HCT116 (cell line): Measurements from ENCODE around the gene BCDIN3D. TPM values are rescaled to one million over a fixed set of nuclear protein-coding genes. Genes with fewer than 3 reads are reported as not detected.

Source experiments
- ATAC-seq: fragments of 200-7000 bp; cut with Tn5 transposase; 2 replicates; pipeline ENCODE4 v1.9.1; 2020; ENCODE audit warnings: mild to moderate bottlenecking, moderate library complexity
- BruUV-seq: library from RNA; stranded (reverse); fragments of 400-500 nt; replicated peaks from 2 replicates; lab custom pipeline; 2021; lab: Mats Ljungman, UMichigan
- CTCF ChIA-PET: fragments of 300-600 bp; sonication (Branson Sonifier 250); formaldehyde crosslinking; loops from one replicate; lab custom pipeline; 2021; ENCODE audit warnings: antibody characterized with exemption; lab: Charles Lee
- POLR2A ChIA-PET: fragments of 300-600, 350-600 bp; sonication (Branson Sonifier 250); formaldehyde crosslinking; loops from one replicate; lab custom pipeline; 2021; ENCODE audit warnings: antibody characterized with exemption; lab: Charles Lee
- RAD21 ChIA-PET, 2 experiments: fragments of 300-600 bp; sonication (Branson Sonifier 250); formaldehyde crosslinking; loops; one replicate each; lab custom pipeline; 2023; ENCODE audit warnings: low total read pairs in 2 of 2; ENCODE audit not compliant: uncharacterized antibody in 2 of 2, unreplicated experiment in 2 of 2, low non-redundant PET in 1 of 2; lab: Charles Lee
- DNase-seq: peaks from one replicate; pipeline ENCODE4 v3.0.0-alpha.2; 2010; ENCODE audit warnings: low read depth, low spot score
- H2AFZ ChIP-seq: fragments of 200-600 bp; shearing (Covaris generic), sonication (generic); 2 replicates; pipeline ENCODE4 v1.6.1; 2017; ENCODE audit warnings: low read depth, mixed run types, mixed read lengths, antibody characterized with exemption, low read length; ENCODE audit not compliant: poor library complexity, severe bottlenecking
- H3K27ac ChIP-seq: 2 replicates; pipeline ENCODE4 v1.5.1; 2012; ENCODE audit warnings: low read depth, low read length
- H3K27me3 ChIP-seq: fragments of 200-600 bp; sonication (generic); 2 replicates; pipeline ENCODE4 v1.6.1; 2016; ENCODE audit warnings: mixed run types, low read length, mixed read lengths; ENCODE audit not compliant: insufficient read depth
- H3K36me3 ChIP-seq, 2 experiments: fragments of 200-500 bp in 1 of 2; fragments of 200-600 bp in 1 of 2; sonication (Bioruptor generic) in 1 of 2; sonication (generic) in 1 of 2; 2 replicates each; pipeline versions ENCODE4 v1.5.1 to v1.6.1; 2014 to 2016; ENCODE audit warnings: low read length in 2 of 2, inconsistent platforms in 1 of 2, mixed read lengths in 1 of 2, mixed run types in 1 of 2; ENCODE audit not compliant: insufficient read depth in 2 of 2, control insufficient read depth in 1 of 2
- H3K4me1 ChIP-seq, 2 experiments: fragments of 200-600 bp in 1 of 2; sonication (generic) in 1 of 2; 2 replicates each; pipeline versions ENCODE4 v1.5.1 to v1.6.1; 2012 to 2017; ENCODE audit warnings: low read length in 2 of 2, inconsistent platforms in 1 of 2, mild to moderate bottlenecking in 1 of 2, mixed read lengths in 1 of 2, mixed run types in 1 of 2, moderate library complexity in 1 of 2; ENCODE audit not compliant: insufficient read depth in 2 of 2, control insufficient read depth in 1 of 2
- H3K4me2 ChIP-seq: fragments of 200-600 bp; sonication (generic); 2 replicates; pipeline ENCODE4 v1.6.1; 2017; ENCODE audit warnings: mixed run types, low read length, mixed read lengths
- H3K4me3 ChIP-seq, 2 experiments: fragments of 200-600 bp in 1 of 2; sonication (generic) in 1 of 2; replicated peaks in 1 of 2; 2 replicates each; pipeline ENCODE4 v1.5.1; 2011 to 2016; ENCODE audit warnings: low read length in 2 of 2, control low read depth in 1 of 2, low read depth in 1 of 2, mild to moderate bottlenecking in 1 of 2, mixed read lengths in 1 of 2, mixed run types in 1 of 2
- H3K79me2 ChIP-seq: fragments of 200-600 bp; sonication (generic); 2 replicates; pipeline ENCODE4 v1.6.1; 2017; ENCODE audit warnings: mild to moderate bottlenecking, mixed run types, low read length, moderate library complexity, mixed read lengths; ENCODE audit not compliant: insufficient read depth
- H3K9ac ChIP-seq: fragments of 200-600 bp; sonication (generic); 2 replicates; pipeline ENCODE4 v1.6.1; 2016; ENCODE audit warnings: low read length, mixed read lengths
- H3K9me2 ChIP-seq: fragments of 200-600 bp; sonication (generic), shearing (Covaris generic); 2 replicates; pipeline ENCODE4 v1.6.1; 2017; ENCODE audit warnings: mixed run types, mild to moderate bottlenecking, moderate library complexity; ENCODE audit not compliant: insufficient read depth
- H3K9me3 ChIP-seq, 2 experiments: fragments of 200-500 bp in 1 of 2; fragments of 200-600 bp in 1 of 2; sonication (Bioruptor generic) in 1 of 2; sonication (generic) in 1 of 2; 2 replicates each; pipeline ENCODE4 v1.6.1; 2014 to 2017; ENCODE audit warnings: low read length in 2 of 2, mixed read lengths in 2 of 2, inconsistent platforms in 1 of 2, low read depth in 1 of 2, mild to moderate bottlenecking in 1 of 2, mixed run types in 1 of 2, moderate library complexity in 1 of 2; ENCODE audit not compliant: control insufficient read depth in 1 of 2, insufficient read depth in 1 of 2
- H4K20me1 ChIP-seq: fragments of 200-600 bp; sonication (generic), shearing (Covaris generic); 2 replicates; pipeline ENCODE4 v1.6.1; 2017; ENCODE audit warnings: mixed run types, mild to moderate bottlenecking, moderate library complexity; ENCODE audit not compliant: insufficient read depth
- CEBPB ChIP-seq: IDR thresholded peaks from 2 replicates; pipeline ENCODE4 v1.6.1; 2012; ENCODE audit warnings: low read depth
- CTCF ChIP-seq, 3 experiments: fragments of 200-600 bp in 1 of 3; sonication (generic) in 1 of 3; IDR thresholded peaks in 2 of 3; conservative IDR thresholded peaks in 1 of 3; 2 replicates each; pipeline ENCODE4 v1.5.1; 2012 to 2017; ENCODE audit warnings: low read depth in 2 of 3, low read length in 2 of 3, antibody characterized with exemption in 1 of 3, borderline replicate concordance in 1 of 3, control low read depth in 1 of 3, mild to moderate bottlenecking in 1 of 3, mixed read lengths in 1 of 3, mixed run types in 1 of 3, moderate library complexity in 1 of 3; ENCODE audit not compliant: insufficient read depth in 1 of 3
- EGR1 ChIP-seq: IDR thresholded peaks from 2 replicates; pipeline ENCODE4 v1.6.1; 2012; ENCODE audit warnings: low read depth
- RAD21 ChIP-seq: IDR thresholded peaks from 2 replicates; pipeline ENCODE4 v1.6.1; 2012; ENCODE audit warnings: low read depth, mild to moderate bottlenecking
- intact Hi-C: fragments of 100-400 bp; cut with micrococcal nuclease; formaldehyde crosslinking; loops from 2 replicates; pipeline ENCODE4 v1.10.0; 2022
- total RNA-seq: library from RNA; stranded (reverse); gene quantifications from one replicate; pipeline ENCODE4 v1.2.1, GENCODE V29; 2021; ENCODE audit not compliant: unreplicated experiment

BCDIN3D gene
- total RNA-seq, 1 experiment from 2014 or later = 5.7 TPM

DNA sequence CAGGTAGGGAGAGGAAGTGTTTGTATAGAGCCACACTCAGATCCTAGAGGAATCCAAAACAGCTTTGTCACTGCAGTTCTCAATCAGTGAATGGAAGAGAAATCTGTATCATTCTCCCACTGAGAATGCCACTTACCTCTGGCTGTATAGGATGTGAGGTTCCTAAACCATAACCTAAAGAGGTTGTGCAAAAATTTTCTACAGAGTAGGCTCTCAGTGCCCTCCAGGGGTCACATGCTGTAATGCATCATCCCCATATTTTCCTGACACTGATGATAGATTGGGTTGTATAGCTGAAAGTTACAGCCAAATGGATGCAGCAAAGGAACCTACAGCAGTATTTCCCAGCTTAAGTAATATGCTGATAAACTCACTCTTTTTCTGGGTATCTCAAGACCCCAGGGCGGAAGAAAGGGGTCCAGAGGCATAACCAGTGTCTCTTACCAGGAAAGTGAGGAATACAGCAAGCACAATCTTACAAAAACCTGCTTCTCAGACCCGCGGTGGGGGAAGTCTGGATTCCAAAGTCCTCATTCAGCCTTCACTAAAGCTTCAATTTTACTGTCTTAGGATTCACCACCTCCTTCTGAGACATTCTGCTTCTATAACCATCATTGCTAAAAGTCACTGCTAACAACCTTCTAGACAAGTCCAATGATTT lies 3.8 kb downstream of the BCDIN3D start:
- no TSS peak for BruUV-seq
- no peaks in the 10 kb centered on the region for H3K9me2 ChIP-seq
- intact Hi-C loops = loop anchor here (1.0 to 10.0 kb wide), 2 partner anchors 63 to 194 kb away; no protein-coding TSS in a partner anchor
- no peak overlapping the region for H3K4me2 ChIP-seq
- no peak overlapping the region for H2AFZ ChIP-seq
- H3K9ac ChIP-seq = no peak overlapping the region
- peaks cover 18% of the 10 kb centered on the region for H3K79me2 ChIP-seq
- no peaks in the 10 kb centered on the region for H3K36me3 ChIP-seq
- ChIA-PET CTCF (interaction anchor here (0.8 to 4.1 kb wide), 10 partner anchors 8 to 191 kb away, joined by 3 to 28 read pairs (median 4); partner anchors contain the start of genes NCKAP5L and TMBIM6), POLR2A (interaction anchor here (1.3 to 2.7 kb wide), 3 partner anchors 11 to 98 kb away, joined by 6 to 9 read pairs (median 8); partner anchors contain the start of genes NCKAP5L and TMBIM6), RAD21 (no interaction called here)
- H3K4me1 ChIP-seq = peaks cover 12 to 19% of the 10 kb centered on the region in 2 experiments; a peak in 3 of 4 replicates
- ATAC-seq (peak; percentile 30; the same call in 1 of the 2 replicates), DNase-seq (peak; percentile 22)
- H3K27ac ChIP-seq = no peak overlapping the region
- TF ChIP-seq CTCF (IDR thresholded peaks at IDR 0.05 in 2 of 3, conservative IDR thresholded peaks at IDR 0.05 in 1 of 3; ENCODE audit: borderline replicate concordance in 1 of 3, insufficient read depth in 1 of 3, low read depth in 2 of 3, low read length in 2 of 3) (peak; percentile 61 to 84 (median 66); a peak in 5 of 6 replicates), CEBPB (no peak), RAD21 (peak; percentile 85), EGR1 (no peak)
- H4K20me1 ChIP-seq = no peaks in the 10 kb centered on the region
- H3K9me3 ChIP-seq = no peaks in the 10 kb centered on the region
- no peaks in the 10 kb centered on the region for H3K27me3 ChIP-seq
- no peak overlapping the region for H3K4me3 ChIP-seq

DNA sequence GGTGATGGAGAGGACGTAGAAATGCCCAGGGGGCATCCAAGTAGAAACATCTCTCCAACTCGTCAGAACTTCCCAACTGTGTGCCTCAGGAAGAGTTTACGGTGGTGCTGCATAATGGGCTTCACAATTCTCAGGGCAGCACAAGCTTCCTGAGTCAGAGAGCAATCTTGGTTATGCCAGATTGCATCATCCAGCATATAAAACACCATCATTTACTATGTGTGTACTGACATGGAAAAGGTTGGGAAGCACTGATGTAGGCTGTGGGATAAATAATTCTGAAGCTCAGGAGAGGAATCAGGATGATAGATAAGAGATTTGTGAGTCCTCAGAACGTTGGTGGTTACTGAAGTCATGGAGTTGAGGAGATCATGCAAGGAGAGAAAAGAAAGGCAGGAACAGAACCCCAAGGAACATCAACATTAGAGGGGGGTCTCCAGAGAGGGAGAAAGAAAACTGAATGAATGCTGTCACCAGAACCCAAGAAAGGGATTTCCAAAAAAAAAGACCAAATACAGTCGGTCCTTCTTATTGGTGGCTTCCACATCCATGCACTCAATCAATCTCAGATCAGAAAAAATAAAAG lies 10.0 kb downstream of the BCDIN3D start:
- peaks cover 5 to 10% of the 10 kb centered on the region in 2 experiments; a peak in 3 of 4 replicates for H3K4me1 ChIP-seq
- no TSS peak for BruUV-seq
- no peaks in the 10 kb centered on the region; the same call in 1 of the 2 replicates for H3K9me2 ChIP-seq
- no peaks in the 10 kb centered on the region for H3K79me2 ChIP-seq
- H3K4me3 ChIP-seq = no peak overlapping the region
- ATAC-seq = no peak
- DNase-seq = no peak
- intact Hi-C loops = loop anchor here (10.0 kb wide), 1 partner anchor 188 kb away; no protein-coding TSS in a partner anchor
- TF ChIP-seq RAD21 (no peak), CEBPB (peak; percentile 73)
- H3K27ac ChIP-seq = no peak overlapping the region
- H3K9me3 ChIP-seq = no peaks in the 10 kb centered on the region
- H3K27me3 ChIP-seq = no peaks in the 10 kb centered on the region
- H4K20me1 ChIP-seq = no peaks in the 10 kb centered on the region
- H2AFZ ChIP-seq = no peak overlapping the region
- H3K4me2 ChIP-seq = no peak overlapping the region
- H3K36me3 ChIP-seq = no peaks in the 10 kb centered on the region
- POLR2A ChIA-PET = interaction anchor here (1.7 kb wide), 1 partner anchor 92 kb away, joined by 4 read pairs; the partner anchor contains the start of gene TMBIM6
- no peak overlapping the region for H3K9ac ChIP-seq
- RAD21 ChIA-PET = no interaction called here
- CTCF ChIA-PET = no interaction called here
